ENCODE results near the gene CARD10.

Gene CARD10

DNA sequence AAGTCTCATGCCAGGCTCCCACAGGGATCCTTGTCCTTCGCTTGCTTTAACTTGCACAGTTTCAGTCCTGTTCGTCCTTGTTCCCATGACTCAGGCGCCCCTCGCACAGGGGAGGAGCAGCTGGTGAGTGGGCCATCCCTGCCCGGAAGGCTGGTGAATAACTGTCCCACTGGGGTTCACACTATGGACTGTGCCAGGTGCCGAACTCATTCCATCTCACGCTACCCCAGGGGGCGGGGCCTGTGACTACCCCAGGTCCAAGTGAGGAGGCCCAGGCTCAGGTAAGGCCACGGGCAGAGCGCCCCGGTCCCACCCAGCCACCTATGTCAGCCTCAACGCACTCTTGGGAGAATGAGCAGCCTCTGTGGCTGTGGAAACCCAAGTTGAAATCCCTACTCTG, 7.2 kb upstream of the CARD10 start:
- no peak for DNase-seq

DNA sequence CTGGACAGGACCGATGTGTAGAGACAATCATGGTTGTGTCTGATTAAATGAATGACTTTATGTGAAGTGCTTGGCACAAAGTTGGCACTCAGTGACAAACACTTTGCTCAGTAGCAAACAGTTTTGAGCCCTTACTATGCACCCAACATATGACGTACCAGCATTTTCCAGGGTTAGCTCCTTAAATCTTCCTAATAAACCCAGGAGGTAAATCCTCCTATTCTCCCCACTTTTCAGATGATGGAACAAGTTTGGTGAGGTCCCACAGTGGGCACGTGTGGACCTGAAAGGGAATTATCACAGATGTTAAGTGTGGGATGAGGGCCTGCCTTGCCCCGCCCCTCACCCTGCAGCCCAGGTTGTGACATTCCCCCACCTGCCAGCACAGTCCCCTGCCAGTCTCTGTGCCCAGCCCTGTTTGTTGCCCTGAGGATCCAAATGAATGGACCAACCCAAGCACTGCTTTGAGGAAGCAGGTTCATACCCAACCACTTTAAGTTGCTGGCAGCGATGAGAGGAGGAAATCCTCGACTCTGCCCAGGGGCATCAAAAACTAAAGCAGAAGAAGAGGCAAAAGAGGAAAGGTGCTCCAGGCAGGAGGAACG, 6.6 kb upstream of the CARD10 start:
- no peak for DNase-seq

DNA sequence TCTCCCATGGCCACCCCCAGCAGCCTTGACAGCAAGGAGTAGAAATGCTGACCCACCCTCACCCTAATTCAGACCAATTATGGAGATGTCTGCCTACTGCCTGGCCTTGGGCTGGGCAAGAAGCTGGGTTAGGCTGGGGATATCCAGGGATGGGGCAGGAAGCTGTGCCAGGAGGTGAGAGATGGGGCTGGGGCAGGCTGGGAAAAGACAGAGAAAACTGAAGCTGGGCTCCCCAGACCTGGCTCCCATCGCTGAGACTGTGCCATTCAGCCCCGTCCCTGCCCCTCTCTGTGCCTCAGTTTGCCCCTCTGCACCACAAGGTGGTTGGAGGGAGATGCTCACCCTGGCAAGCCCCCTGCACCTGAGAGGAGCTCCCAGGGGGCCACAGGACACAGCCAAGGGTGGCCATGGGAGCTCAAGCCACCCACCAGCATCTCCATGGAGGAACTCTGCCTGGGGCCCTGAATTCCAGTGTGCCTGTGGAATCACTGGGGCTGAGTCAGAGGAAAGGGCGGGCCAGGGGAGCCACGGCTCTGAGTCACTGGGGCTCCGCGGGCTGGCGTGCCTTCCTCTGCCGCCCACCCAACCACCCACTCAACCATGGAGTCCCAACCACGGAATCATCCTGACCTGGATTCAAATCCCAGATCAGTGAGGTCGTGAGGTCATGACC, 6.0 kb upstream of the CARD10 start:
- DNase-seq = no peak

DNA sequence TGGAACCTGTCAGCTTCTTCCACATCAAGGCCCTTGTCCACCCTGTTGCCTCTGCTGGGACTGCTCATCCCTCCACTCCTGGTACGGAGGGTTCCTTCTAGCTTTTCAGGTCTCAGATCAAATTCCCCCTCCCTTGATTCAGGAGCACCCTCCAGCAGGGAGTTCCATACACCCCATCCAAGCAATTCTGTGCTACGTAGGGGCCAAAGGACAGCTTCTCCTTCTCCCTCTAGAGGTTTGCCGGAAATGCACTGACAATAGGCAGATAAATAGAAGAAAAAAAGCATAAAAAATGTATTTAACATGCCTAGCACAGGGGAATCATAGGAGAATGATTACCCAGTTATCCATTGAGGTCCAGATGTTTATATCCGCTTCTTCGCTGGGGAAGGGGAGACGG, 3.3 kb upstream of the CARD10 start:
- DNase-seq = no peak

DNA sequence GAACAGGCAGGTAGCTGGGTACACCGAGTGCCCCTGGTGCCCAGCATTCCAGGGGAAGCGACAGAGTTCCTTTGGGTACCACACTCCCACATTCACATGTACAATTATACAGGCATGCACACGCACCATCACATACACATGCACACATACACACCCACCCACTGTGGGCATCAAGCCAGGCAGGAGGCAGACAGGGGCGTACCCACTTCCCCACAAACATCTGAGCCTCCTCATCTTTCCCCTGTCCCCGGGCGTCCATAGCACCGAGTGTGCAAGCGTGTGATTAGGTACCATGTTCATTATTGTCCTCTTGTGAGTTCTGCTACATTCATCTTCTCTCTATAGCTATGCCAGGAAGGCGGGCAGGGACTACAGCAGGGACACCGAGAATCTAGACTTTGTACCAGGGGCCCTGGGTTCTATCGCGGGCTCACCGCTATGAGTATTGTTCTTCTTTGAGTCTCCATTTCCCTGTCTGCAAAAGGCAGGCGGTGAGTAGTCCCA, 2.1 kb upstream of the CARD10 start:
- no peak for DNase-seq

DNA sequence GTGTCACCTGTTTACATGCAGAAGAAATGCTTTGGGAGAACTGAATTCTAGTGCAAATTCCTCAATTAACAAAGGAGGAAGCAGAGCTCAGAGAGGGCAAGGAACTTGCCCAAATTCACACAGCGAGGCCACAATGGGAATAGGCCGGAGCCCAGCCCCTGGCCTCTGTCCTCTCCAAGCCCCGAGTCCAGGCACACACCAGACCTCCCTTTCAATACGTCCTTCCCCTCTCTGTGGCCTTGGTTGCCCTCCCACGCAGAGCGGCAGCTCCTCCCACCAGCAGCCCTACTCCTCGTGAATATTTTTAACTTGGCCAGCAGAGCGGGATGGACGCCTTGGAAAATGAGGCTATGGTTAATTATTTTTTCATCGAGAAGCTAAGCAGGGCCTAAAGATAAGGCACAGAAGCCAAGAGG, 1.6 kb upstream of the CARD10 start:
- DNase-seq = no peak

DNA sequence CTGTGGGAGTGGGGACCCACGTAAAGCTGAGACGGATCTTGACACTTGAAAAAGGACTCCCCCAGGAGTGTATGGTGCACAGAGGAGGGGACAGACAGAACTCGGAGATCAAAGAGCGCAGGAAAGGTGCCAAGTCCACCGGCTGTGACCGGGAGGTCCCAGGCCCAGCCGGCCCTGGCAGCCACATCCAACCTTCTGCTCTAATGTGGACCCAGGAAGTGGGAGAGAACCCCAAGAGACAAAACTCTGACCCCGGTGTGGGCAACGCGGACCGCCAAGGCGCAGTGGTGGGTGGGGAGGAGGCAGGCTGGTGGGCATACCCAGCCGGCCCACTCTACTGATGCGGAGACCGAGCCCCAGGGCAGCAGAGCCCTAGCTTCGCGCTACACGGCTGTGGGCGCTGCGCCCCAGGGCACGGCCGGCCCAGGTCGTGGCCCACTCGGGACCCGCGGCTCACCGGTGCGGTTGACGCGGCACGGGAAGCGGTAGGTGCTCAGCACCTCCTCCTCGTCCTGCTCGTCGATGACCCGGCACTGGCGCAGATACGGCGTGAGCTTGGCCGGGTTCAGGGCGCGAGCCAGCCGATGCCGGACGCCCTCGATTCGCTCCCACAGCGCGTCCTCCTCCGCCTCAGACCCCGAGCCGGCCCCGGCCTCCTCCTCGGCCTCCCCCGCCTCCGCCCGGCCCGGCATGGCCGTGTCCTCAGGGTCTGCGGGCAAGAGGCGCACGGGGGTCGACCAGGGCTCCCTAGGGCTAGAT, 527 bp downstream of the CARD10 start:
- no peak for DNase-seq

DNA sequence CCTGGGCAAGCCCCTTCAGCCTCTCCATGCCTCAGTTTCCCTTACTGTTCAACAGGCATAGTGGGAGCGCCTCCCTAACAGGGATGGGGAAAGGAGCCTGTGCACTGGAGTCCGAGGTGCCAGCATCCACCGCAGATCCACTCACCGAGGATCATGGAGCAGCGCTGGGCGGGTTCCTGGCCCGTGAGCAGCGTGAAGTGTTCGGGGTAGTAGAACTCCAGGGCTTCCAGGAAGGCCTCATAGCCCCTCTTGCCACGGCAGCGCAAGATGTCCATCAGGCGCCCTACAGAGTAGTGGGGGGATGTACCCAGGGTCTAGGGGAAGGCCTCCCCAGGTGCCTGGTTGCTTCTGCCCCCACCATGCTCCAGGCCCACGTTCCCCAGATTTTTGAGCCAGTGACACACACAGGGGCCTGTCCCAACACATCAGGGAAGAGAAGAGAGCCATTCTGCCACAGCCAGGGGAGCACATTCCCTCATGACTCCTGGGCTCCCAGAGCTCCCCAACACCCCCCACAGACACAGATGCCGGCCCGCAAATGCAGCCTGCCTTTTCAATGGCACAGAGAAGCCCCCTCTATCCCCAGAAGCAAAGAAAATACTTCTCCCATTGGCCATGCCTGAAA, 1.3 kb downstream of the CARD10 start:
- DNase-seq = no peak

DNA sequence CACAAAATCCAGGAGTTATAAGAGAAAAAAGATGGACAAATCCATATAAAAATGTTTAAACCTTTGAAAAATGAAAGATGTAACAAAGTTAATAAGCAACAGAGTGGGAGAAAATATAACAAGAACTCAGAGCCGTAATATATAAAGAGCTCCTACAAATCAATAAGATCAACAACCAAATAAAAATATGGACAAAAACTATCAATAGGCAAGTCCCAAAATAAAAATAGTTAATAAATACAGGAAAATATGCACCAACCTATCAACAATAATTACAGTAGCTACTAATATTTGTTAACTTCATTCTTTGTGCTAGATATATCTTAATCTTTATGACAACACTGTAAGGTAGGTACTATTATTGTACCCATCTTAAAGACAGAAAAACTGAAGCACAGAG, 2.8 kb downstream of the CARD10 start:
- no peak for DNase-seq

DNA sequence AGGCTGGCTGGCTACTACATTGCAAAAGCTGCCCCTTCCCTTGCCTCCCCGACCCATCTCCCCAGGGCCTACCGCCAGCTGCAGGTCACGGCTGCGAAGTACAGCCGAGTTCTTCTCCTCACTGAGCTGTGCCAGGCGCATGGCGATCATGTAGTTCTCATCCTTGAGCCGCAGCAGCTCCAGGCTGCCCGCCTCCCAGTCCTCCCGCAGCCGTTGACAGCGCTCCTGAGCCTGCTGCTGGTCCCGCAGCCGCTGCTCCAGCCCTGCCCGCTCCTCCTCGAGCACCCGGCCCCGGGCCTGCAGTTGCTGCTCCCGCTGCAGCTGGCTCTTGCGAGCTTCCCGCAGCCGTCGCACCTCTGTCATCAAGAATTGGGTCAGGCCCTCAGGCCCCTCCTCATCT, 3.3 kb downstream of the CARD10 start:
- no peak for DNase-seq

DNA sequence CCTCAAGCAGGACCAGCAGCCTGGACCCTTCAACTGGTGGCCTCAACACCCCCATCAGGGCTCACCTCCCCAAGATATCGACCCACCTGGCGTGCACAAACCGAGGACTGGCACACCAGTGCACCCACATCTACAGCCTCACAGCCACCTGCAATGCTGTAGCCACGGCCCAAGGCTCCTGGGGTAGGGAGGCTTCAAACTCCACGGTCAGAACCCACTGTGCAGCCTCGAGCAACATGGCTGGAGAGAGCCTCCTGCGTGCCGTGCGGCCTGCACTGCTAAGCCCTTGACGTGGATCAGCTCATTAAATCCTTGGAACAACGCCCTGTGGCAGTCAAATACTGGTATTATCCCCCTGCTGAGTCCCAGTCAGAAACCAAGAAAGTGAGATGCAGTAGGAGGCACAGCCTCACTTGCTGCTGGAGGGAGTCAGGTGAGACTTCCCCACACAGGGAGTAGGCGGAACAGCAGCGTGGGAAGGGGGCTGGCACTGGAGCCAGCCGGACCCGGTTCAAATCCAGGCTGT, 4.6 kb downstream of the CARD10 start:
- no peak for DNase-seq

DNA sequence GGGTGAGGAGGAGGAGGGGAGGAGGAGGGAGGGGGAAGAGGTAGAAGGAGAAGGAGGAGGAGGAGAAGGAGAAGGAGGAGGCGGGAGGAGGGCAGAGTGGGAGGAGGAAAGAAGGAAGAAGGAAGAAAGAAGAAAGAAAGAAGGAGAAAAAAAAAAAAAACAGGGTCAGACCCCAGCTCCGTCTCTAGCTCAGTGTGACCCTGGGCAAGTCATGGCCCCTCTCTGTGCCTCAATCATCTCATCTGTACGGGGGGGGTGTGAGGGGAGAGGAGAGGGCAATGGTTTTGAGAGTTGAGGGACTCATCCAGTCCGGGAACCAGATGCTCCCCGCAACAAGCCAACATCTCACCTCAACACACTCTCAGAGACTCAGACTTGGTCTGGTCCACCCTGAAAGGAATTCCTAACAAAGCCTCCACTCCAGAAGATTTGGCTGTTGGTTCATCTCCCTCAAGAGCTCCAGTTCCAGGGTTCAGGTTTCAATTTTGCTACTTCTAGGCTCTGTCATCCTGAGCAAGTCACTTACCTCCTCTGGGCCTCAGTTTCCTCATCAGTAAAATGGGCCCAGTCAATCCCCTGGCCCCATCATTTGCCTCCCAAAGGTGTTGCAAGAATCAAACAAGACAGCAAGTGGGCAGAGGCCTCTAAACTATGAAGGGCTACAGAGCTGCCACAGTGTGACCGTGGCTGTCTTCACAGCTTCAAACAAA, 7.7 kb downstream of the CARD10 start:
- no peak for DNase-seq

DNA sequence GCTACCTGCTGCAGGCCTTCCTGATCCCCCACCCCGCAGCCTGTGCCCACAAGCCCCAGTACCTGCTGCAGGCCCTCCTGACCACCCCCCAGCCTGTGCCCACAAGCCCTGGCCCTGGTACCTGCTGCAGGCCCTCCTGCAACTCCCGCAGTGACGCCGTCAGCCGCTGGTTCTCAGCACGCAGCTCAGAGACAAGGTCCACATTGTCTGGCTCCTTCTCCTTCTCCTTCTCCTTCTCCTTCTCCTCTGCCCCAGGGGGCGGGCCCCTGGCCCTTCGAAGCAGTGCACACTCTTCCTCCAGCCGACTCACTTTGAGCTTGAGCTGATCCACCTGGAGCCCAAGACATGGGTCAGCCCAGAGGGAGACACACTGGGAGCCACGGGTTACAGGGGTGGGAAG, 9.1 kb downstream of the CARD10 start:
- no peak for DNase-seq

DNA sequence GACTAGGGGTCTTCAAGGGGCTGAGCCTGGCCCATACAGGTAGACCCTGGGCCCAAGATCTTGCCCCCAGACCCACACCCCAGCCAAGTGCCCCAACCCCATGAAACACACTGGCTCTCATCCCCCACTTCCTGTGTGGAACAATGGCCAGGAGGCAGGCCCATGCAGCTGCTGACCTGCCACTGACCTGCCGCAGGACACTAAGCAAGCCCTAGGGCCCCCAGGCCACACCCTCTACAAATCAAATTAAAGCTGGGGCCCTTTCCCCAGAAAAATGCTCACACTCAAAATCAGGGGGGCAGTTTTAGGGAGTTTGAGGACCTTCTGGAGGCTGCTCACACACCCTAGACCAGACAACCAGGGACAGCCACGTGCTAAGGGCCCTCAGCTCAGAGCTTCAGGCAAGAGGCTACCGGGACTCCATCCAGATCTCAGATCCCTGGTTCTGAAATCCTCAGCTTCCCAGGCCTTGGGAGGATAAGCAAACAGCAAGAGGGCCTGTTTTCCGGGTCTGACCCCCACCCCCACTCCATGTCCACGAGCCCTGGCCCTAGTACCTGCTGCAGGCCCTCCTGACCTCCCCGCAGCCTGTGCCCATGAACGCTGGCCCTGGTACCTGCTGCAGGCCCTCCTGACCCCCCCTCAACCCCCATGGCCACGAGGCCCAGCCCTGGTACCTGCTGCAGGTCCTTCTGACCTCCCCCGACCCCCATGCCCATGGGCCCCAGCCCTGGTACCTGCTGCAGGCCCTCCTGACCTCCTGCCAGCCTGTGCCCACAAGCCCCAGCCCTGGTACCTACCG, 10.0 kb downstream of the CARD10 start:
- no peak for DNase-seq

DNA sequence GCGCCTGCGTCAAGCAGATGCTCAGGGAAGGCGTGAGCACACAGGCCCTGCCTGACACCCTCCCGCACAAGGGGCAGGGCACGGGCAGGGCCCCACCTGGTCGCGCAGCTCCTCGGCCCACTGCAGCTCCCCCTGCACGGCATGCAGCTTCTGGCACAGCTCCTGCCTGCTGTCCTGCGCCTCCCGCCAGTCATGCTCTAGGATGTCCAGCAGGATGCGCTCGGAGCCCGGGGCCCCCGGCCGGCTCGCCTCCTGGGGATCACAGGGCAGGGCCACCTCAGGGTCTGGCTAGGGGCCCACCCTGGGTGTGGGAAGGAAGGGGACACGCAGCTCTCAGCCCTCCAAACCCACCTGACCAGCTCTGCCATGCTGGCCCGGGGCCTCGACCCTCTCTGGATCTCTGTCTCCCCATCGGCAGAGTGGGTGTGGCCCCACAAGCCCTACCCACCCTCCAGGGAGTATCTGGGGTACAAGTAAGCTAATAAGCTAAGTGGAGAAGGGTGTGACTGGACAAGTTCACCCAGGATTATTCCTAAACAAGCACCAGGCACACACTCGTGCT, 10.7 kb downstream of the CARD10 start:
- DNase-seq = no peak

DNA sequence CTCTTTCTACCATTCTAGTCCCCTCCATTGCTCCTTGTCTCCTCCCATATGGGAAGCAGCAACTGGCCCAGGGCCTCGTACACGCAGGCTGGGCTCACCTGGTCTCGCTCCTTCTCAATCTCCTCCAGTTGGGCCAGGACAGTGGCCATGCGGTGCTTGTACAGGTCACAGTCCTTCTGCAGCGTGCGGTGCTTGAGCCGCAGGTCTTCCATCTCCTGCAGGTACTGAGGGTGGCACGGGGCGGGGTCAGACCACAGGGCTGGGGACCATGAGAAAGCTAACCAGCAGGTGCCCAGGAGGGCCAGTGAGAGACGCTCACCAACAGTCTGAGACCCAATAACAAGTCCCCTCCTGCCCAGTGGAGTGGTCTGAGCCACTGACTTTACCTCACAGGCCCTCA, 11.5 kb downstream of the CARD10 start:
- no peak for DNase-seq

DNA sequence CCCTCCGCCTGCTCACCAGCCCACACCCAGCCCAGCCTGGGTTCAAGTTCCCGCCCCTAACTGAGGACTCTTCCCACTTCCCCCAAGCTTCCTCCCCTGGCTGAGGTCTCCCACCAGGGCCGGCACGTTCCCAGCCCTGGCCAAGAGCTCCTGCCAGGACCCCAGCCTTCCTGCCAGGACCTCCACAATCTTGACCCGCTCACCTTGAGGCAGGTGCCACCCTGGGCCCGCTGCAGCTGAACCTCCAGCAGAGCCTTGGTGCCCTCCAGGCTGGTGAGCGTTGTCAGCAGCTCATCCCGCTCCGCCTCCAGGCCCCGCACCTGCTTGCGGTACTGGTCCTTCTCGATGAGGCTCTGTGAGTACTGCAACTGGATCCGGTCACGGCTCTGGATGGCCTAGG, 13.2 kb downstream of the CARD10 start:
- no peak for DNase-seq

DNA sequence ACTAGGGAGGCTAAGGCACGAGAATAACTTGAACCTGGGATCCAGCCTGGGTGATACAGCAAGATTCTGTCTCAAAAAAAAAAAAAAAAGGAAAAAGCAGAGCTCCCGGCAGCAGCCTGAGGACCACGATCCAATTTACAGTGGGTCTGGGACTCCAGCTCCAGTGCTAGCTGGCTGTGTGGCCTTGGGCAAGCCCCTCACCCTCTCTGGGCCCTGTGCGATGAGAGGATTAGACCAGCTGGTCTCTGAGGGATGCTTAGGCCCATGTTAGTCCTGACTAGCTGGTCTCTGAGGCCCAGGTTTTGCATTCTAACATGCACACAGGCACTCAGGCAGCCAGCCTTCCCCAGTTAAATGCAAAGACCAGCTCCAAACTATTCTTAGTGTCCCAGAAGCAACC, 13.7 kb downstream of the CARD10 start:
- no peak for DNase-seq

DNA sequence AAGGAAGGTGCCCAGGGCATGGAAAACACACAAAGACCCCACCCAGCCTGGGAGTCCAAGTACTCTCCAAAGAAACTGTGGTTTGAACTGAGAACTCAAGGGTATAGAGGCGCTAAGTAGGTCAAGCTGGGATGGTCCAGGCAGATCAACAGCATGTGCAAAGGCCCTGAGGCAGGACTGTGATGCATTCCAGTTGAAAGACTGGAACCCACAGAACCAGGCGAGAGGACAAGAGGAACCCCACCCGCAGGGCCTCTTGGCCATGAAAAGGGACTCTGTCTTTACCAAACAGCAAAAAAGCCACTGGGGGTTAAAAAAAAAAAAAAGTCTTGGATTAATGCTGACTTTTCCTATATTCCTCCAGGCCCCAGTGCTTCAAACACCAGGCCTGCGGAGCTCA, 14.3 kb downstream of the CARD10 start:
- no peak for DNase-seq

DNA sequence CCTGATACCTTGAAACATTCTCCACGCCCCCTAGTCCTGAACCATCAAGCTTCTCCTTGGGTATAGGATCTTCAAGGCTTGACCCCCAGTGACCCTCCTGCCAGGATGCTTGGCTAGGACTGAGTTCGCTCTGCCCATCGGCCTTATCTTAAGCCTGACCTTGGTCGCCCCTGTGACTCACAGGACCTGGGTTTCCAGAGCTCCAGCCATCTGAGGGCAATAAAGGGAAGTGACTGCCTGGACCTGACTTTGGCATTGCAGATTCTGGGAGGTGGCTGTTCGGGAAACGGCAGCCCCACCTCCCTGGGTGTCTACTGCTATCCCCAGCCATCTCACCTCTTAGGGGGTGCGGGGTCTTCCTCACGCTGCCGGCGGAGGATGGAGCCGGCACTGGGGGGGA, 15.4 kb downstream of the CARD10 start:
- DNase-seq = no peak

DNA sequence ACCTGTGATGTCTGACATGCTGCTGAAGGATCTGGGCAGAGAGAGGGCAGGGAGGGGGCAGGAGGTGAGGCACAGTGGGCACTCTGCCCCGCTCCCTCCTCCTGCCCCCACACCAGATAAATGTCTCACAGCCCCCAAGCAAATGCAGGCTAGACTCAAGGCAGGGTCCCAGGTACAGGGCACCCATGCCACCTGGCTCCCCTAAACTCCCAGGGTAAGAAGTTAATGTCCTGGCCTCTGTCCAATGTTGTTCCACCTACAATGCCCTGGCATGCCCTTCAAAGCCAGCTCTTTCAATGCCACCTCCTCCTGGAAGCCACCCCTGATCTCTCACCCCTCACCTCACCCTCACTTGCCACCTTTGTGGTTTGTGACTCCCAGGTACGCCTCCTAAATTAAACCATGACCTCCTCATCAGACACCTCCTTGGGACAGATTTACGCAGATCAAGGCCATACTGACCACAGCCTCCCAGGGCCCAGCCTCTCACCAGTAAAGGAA, 16.0 kb downstream of the CARD10 start:
- no peak for DNase-seq

Data from NCI-H2171 (cell line).